Colon (tissue), 2 donors: ENCODE results near the gene SPECC1.
A peak's percentile ranks its signal among the peaks of the same experiment; 100 is the strongest.
"Not testable (repeated sequence)": the region's sequence is repeated elsewhere in the genome, so short reads cannot be mapped to it uniquely, and the experiment has no call there.

Experiments used
- FAIRE-seq: peaks from 2 replicates; lab custom pipeline; 2012; peaks lifted over from hg19 to GRCh38; lab: Jason Lieb, UNC
- donor health status: control.
- donor health status: control.

Gene SPECC1

DNA sequence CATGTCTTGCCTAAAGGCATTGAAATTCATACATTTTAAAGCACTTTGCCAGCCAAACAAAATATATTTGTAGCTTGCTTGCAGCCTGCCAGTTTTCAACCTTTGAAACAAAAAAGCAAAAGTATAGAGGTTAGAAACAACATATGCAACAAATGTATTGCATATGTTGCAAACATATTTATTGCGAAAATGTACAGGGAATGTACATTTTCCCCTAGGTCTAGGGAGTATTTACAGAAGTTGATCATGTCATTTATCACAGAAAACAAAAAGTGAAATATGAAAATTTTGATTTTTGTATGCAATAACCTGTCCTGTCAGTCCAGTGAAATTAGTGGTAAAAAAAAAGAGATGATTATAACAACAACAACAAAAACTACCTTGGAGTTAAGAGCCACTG, 171.5 kb downstream of the SPECC1 start:
- FAIRE-seq, result no peak

DNA sequence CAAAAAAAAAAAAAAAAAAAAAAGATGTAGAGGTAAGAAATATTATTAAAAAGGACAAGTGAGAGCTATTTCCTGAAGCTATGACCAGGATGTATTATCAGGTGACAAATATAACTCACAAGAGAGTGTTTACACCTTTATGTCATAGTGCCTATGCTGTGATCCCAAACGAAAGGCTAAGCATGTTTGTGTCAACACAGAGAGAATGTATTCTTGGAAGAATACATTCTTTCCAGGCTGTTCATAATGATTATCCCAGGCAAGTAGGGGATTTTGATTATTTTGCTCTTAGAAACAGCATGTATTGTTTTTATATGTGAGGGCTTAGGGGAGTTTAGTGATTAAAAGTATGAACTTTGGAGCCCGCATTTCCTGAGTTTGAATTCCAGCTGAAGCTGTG, 175.0 kb downstream of the SPECC1 start:
- FAIRE-seq, result no peak

DNA sequence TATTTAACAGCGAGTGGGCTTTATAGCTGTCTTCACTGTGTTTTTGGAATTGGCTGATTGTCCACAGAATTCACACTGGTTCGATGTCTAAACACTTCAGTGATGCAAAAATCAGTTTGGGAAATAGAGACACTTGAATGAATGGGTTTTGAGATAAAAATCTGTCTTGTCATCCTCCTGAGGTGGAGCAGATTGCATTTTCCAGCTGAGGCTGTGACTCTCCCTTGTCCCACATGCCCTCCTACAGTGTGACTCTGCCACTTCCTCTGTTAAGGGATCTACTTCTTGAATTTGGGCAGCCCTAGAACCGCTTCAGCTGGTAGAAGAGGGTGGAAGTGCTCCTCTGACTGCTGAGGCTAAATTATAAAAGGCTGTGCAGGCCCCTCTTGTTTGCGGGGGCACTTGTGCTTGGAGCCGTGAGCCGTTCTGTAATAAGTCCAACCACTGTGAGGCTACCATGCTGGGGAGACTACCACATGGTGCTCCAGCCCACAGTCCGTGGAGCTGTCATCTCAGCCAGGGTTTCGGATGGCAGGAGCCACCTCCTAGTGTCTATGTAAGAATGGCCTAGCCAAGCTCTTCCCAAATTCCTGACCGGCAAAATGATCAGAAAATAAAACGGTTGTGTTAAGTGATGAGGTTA, 175.9 kb downstream of the SPECC1 start:
- FAIRE-seq, result no peak

DNA sequence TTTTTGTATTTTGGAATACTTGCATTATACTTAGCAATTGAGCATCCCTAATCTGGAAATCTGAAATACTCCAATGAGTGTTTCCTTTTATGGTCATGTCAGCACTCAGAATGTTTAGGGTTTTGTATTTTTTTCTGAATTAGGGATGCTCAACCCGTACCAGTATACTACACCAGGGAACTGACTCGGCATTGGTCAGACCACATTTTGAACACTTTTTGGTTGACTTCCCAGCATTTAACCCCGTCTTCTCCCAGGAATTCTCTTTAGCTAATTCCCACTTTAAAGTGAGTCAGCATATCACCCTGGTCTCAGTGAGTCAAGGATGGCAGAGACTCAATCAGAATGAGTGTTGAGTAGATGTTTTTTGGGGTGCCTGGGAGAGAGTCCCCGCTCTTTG, 177.9 kb downstream of the SPECC1 start:
- FAIRE-seq, result no peak

DNA sequence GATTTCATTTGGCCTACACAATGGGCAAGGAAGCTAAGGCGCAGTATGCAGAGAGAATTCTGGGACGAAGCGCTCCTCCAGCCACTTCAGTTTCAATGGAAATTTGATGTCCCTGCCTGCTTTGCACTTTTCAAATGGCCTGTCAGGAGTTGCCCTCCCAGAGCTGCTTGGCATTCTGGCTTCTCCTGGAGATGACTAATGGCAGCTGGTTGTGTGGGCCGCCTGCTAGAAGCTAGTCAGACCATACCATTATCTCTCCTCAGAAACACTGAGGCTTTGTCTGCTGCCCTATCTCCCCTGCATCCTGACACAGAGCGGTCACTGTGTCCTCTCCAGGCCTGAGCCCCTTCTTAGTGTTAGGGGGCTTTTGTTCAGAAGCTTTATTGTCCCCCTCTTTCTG, 180.1 kb downstream of the SPECC1 start:
- no peak for FAIRE-seq

DNA sequence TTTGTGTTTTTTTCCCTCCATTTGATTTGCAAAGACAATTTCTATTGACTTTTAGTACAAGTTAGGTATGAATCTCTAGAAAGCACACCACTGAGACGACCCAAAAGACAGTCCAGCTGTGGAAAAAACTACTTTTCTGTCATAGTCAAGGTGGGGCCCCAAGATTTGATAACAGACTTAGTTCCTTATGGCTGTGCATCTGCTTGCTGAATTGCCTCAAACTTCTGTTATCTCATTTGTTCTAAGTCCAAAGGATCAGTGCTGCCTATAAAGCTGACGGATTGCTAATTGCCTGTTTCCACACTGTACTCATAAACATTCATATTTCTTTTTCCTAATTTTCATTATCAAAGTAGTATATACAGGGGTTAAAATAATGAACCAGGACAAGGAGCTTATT, 180.8 kb downstream of the SPECC1 start:
- peak; percentile 38 for FAIRE-seq

DNA sequence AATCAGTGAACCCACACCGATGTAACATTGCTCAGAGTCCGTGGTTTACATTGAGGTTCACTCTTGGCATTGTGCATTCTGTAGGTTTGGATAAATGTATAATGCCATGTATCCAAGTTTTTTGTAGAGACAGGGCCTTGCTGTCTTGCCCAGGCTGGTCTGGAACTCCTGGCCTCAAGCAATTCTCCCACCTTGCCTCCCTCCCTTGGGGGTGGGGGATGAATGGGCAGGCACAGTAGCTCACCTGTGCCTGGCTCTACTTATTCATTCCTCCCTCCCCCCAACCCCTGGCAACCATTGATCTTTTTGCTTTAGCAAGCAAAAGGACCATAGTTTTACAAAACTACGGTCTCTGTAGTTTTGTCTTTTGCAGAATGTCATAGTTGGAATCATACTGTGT, 181.4 kb downstream of the SPECC1 start:
- FAIRE-seq, result no peak

DNA sequence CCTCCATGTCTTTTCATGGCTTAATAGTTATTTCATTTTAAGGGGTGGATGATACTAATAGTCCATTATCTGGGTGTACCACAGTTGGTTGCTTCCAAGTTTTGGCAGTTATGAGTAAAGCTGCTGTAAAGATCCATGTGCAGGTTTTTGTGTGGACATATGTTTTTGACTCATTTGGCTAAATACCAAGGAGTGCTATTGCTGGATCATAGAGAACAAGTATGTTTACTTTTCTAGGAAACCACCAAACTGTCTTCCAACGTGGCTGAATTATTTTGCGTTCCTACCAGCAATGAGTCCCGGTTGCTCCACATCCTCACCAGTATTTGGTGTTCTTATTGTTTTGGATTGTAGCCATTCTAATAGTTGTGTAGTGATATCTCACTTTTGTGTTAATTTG, 181.9 kb downstream of the SPECC1 start:
- no peak for FAIRE-seq

DNA sequence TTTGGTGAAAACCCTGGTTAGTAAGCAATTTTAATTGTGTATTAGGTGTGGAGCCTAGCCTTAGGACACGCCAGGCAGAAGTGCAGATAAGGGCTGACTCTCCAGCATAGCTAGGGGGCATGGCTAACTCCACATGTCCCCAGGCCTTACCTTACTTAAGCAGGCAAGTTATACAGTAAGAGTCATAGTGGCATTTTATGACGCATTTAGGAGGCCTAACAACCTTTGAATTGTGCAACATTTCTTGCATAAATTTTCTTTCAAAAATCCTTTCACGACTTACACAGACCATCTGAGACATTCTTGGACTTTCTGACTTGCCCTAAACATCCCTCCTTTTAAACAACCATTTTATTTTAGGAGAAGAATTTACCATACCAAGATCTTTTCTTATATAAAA, 187.1 kb downstream of the SPECC1 start:
- not testable (repeated sequence) for FAIRE-seq

DNA sequence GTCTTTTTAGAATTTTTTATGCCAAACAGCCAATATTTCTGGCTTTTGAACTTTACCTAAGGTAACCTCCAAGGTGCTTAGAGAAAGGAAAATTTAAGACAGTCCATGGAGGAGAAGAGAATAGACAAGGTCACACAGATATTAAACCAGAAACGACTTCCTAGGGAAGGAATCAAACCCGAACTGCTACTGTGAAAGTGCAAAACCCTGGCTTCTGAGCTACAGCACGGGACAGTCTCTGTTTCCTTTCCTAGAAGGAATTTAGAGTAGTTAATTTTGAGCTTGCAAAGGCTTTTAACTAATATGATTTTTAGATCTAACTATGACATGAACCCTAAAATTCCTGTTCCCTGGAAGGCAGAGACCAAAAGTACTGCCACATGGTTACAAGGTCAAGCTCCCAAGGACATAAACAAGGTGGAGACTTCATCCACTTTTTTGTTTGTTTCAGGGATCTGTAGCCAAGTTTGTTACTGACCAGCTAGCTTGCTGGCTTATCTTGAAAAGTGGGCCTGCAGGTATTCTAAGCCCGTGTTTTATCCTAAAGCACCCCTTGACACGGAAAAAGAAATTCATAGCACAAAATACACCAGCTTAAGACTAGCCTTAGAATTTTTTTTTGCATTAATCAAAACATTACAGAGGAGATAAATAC, 188.2 kb downstream of the SPECC1 start:
- no peak for FAIRE-seq

DNA sequence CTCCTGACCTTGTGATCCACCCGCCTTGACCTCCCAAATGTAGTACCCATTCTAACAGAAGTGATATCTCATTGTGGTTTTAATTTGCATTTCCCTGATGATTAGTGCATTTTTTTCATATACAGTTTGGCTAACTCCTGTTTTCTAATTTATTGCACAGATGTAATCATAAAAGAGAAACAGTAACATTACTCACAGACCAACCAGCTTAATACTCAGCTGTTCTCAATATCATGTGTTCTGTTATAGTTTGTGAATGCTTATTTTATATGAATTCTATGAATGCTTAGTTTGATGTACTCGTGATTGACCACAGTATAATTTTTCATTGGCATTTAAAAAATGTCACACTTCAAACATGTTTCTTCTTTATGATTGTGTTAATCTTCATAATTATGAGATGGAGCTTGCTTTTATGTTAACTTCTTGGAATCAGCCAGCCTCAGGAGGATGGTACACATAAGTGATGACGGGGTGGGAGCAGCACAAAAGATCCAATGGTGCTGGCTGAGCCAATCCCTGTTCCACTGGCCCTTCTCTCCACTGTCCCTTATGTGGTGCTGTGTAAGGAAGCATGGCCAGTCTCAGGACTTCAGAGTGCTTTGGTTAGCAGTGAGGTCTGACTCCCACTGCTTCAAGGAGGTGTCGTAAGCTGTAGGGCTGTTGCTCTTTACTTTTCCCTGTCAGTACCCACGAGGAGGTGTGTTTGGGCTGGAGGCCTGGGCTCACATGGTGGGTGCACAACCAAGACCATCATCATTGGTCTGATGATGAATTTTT, 191.0 kb downstream of the SPECC1 start:
- no peak for FAIRE-seq

DNA sequence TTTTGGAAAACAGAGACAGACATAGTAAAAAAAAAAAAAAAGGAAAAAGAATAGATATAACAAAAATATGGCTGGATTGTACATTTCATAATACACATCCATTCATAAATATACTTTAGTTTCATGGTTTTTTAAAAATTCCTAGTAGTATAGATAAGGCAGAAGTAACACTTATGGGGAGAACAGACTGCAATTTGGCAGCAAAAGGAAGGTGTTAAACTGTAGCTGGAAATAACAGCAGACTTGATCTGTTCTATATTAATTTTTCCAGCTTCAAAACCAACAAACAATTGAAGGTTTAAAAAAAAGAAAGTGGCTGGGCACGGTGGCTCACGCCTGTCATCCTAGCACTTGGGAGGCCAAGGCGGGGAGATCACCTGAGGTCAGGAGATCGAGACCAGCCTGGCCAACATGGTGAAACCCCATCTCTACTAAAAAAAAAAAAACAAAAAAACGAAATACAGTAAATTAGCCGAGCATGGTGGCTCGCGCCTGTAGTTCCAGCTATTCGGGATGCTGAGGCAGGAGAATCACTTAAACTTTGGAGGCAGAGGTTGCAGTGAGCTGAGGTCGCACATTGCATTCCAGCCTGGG, 191.8 kb downstream of the SPECC1 start:
- FAIRE-seq, result no peak

DNA sequence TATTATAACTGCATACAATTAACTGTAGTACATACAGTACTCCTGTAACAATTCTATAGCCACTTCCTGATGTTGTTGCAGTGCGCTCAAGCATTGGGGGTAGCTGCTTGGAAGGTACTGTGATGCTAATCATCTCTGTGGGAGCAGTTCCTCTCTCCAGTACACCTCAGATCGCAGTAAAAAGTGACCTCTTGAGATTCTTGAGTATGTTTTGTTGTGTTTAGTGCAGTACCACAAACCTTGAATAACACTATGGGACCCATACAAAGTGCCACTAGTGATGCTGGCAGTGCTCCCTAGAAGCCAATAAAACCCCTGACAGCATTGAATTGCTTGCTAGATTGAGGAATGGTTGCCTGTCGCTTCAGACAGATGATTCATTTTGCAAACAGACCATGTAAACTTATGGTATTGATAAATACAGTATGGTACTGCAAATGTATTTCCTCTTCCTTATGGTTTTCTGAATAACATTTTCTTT, 193.0 kb downstream of the SPECC1 start:
- peak; percentile 65 for FAIRE-seq

DNA sequence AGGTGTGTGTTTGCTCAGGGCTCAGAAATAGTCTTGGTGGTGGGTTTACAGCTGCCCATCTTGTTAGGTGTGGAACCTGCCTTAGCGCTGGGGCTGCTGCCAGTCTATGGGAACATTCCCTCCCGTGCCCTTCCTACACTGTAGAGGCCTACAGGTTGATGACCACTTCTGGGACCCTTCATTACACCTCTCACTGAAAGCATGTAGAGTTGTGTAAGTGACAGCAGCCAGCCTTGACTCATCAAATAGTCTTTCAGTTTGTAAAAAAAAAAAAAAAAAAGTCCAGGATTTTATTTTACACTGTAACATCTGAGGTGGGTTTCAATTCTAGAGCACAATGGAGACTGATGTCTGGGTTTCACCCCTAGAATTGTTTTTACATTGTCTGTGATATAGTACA, 193.9 kb downstream of the SPECC1 start:
- no peak for FAIRE-seq

DNA sequence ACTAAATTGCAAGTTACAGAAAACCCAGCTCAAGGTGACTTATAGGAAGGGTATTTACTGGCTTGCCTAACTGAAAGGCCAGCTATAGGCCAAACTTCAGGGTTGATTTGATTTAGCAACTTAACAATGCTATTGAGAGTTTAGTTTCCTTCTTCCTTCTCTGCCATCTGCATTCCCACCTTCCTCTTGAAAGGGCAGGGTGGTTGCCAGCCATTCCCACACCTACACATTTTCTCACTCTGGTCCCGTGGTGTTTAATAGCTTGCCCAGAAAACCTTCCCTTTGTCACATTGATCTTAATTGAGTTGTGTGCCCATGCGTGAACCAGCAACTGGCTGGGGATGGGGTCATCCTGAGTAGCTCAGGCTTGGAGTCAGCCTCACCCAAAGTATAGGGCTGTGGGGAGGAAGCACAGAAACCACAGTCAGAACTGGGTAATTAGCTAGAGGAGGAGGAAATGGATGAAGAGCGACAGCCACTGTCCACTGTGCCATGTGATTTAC, 194.7 kb downstream of the SPECC1 start:
- FAIRE-seq, result no peak

DNA sequence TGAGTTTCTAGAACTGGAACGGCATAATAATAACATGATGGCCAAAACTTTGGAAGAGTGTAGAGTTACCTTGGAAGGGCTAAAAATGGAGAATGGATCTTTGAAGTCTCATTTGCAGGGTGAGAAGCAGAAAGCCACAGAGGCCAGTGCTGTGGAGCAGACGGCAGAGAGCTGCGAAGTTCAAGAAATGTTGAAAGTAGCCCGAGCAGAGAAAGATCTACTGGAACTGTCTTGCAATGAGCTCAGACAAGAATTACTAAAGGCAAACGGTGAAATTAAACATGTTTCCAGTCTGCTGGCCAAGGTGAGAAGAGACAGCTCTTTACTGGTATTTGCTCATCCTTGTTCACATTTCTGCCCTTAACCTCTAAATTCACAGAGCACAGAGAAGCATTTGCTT, 196.4 kb downstream of the SPECC1 start:
- no peak for FAIRE-seq

DNA sequence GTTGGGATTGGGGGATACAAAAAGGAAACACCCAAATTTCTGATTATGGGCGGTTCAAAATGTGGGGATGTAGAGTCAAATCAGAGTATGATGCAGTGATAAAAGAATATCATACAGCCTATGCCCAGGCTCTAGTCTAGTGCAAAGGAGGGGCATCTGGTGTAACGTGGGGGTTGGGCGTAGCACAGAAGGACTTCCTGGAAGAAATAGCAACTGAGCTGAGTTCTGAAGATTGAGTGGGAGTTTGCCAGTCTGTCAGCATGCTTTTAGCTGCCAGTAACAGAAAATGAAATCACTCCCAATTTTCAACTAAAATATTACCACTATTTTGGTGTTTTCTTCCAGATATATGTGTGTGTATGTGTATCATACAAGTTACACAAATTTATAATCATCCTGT, 196.9 kb downstream of the SPECC1 start:
- no peak for FAIRE-seq

DNA sequence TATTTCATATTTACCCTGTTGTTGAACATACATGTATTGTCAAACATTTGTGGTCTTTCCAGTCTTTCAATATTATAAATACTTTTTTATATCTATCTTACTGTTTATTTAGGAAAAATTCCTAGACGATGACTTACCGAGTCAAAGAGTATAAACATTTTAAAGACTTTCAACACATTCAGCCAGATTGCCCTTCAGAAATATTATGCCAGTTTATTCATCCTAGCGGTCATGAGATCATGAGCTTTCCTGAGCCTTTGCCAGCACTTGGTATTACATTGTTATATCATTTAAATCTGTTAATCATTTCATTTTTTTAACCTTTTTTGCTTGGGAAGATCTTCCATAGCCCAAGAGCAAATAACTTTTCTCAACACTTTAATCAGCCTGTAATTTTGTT, 197.4 kb downstream of the SPECC1 start:
- FAIRE-seq, result no peak

DNA sequence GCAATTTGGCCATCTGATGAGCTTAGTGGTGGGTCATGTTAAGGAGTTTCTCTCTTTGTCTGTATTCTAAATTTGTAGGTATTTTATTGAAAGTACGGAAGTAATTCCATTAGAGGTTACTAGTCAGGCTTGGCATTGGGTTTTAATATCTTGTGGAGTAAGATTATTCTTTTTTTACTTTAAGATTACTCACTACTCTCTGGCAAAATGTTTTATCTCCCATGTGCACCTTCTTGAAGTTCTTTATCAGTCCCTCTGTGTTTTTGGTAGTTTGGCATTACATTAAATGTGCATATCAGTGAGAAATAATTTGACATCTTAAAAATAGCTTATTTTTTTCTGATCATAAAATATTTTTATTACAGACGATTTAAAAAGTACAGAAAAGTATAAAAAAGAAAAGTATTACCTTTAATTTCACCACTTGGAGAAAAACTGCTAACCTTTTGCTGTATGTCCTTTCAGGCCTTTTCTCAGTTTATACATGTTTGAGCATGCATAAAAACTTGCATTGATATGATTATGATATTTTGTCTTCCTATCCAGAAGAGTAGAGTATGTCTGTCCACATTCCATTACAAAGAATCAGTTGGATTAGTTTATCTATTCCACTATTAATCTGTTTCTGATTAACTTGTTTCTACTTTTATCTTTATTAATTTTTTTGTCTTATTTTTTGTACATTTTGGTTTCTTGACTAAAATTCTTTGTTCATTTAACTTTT, 198.3 kb downstream of the SPECC1 start:
- FAIRE-seq, result peak; percentile 68

DNA sequence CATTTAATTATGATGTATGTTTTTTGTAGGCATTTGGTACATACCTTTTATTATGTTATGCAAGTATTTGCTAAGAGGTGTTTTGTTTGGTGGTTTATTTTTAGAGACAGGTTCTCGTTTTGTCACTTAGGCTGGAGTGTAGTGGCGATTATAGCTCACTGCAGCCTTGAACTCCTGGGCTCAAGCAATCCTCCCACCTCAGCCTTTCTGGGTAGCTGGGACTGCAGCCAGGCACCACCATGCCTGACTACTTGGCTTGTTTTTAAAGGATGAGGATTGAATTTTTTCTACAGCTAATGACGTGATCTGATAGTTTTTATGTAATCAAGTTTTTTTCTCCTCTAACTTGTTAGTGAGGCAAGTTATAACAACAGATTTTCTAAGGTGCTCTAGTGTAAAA, 199.6 kb downstream of the SPECC1 start:
- no peak for FAIRE-seq

DNA sequence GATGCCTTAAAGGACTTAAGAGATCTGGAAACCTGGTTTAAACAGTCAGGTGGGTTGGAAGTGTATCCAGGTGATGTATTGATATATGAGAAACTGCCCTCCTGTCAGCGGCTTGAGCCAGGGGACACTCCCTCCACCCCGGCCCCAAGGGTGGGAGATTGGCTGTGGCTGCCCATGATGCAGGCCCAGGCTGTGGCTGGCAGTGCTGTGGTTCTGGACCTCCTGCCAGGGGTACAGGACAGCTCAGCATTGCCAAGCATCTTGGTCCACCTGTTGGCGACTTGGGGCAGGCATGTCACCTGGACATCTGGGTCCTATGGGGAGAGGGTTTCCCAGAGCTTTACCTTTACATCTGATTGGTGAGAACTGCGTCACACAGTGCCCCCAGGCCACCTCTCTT, 201.0 kb downstream of the SPECC1 start:
- no peak for FAIRE-seq

DNA sequence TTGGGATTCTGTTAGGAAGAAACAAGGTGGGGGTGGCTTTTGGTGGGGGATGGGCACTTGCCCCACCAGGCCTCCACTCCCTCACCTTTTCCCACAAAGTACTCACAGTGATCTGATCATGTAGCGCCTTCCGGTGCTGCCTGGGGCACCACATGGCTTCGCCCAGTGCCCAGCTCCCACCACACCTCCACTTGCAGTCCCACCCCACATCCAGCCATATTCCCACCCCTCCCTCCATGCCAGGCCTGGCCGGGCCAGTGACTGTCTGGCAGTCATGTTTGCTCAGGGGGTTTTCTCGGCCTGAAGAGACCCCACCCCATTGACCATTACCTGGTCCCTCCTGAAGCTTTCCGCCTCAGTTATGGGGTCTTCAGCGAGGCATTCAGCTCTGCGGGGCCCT, 201.5 kb downstream of the SPECC1 start:
- no peak for FAIRE-seq
